Sciatic nerve (tissue), 2 donors: ENCODE results near the gene HNRNPAB. TPM values are rescaled to one million over a fixed set of nuclear protein-coding genes. Genes with fewer than 3 reads are reported as not detected.

Source experiments
- ATAC-seq: fragments of 200-7000 bp; cut with Tn5 transposase; one replicate; pipeline ENCODE4 v1.9.1; 2020; ENCODE audit warnings: mild to moderate bottlenecking, moderate library complexity
- DNase-seq: peaks from one replicate; pipeline ENCODE4 v3.0.0-alpha.2; 2020; ENCODE audit warnings: low spot score
- intact Hi-C: fragments of 100-400 bp; cut with DNase I; formaldehyde crosslinking; loops from one replicate; pipeline ENCODE4 v1.14.2; 2022
- total RNA-seq: library from RNA; stranded (reverse); fragmentation: NEBNext Ultra II Directional; extraction: Animal tissue kit (Norgen Biotek cat#: 25700); gene quantifications from one replicate; pipeline ENCODE4 v1.2.1, GENCODE V29; 2021
- donor health status: DM: no; HTN: no; CAD: no.
- donor health status: DM: no; HTN: no; CAD: no.

HNRNPAB gene
- total RNA-seq, 1 donor from 2014 or later = 88.0 TPM

- intact Hi-C loops = no loop called here
- DNase-seq (no peak), ATAC-seq (no peak)
Observed at GRCh38 chr5:178209334-178210072, 5.2 kb downstream of the HNRNPAB start.

GRCh38 chr5:178210073-178210535 lies 5.8 kb downstream of the HNRNPAB start:
- DNase-seq (no peak), ATAC-seq (no peak)
- intact Hi-C loops = no loop called here

- intact Hi-C loops = no loop called here
- no peak for DNase-seq
- ATAC-seq = no peak
Observed at GRCh38 chr5:178210686-178211085, 6.4 kb downstream of the HNRNPAB start.

- DNase-seq (no peak), ATAC-seq (no peak)
- intact Hi-C loops = no loop called here
Observed at GRCh38 chr5:178211095-178212048, 7.0 kb downstream of the HNRNPAB start.

GRCh38 chr5:178212241-178213002 lies 8.1 kb downstream of the HNRNPAB start:
- ATAC-seq (no peak), DNase-seq (no peak)
- intact Hi-C loops = no loop called here

- intact Hi-C loops = no loop called here
- DNase-seq (no peak), ATAC-seq (no peak)
Observed at GRCh38 chr5:178213003-178213461, 8.7 kb downstream of the HNRNPAB start.

GRCh38 chr5:178213748-178214151 lies 9.4 kb downstream of the HNRNPAB start:
- ATAC-seq = no peak
- DNase-seq = no peak
- intact Hi-C loops = no loop called here

- DNase-seq (no peak), ATAC-seq (no peak)
- intact Hi-C loops = no loop called here
Observed at GRCh38 chr5:178214160-178214803, 9.9 kb downstream of the HNRNPAB start.

GRCh38 chr5:178215280-178216002 lies 11.1 kb downstream of the HNRNPAB start:
- ATAC-seq (no peak), DNase-seq (no peak)
- intact Hi-C loops = no loop called here

- intact Hi-C loops = no loop called here
- DNase-seq = no peak
- ATAC-seq = no peak
Observed at GRCh38 chr5:178216088-178216534, 11.8 kb downstream of the HNRNPAB start.

- intact Hi-C loops = no loop called here
- no peak for DNase-seq
- no peak for ATAC-seq
Observed at GRCh38 chr5:178216779-178217178, 12.4 kb downstream of the HNRNPAB start.

GRCh38 chr5:178218237-178218776 lies 14.0 kb downstream of the HNRNPAB start:
- no peak for DNase-seq
- intact Hi-C loops = no loop called here
- ATAC-seq = no peak

- intact Hi-C loops = no loop called here
- ATAC-seq (no peak), DNase-seq (no peak)
Observed at GRCh38 chr5:178218827-178219226, 14.5 kb downstream of the HNRNPAB start.

GRCh38 chr5:178221282-178221681 lies 16.9 kb downstream of the HNRNPAB start:
- ATAC-seq = no peak
- intact Hi-C loops = no loop called here

GRCh38 chr5:178221853-178222252 lies 17.5 kb downstream of the HNRNPAB start:
- no peak for DNase-seq
- intact Hi-C loops = no loop called here
- no peak for ATAC-seq

More at GRCh38 chr5:178221282-178221681, 16.9 kb downstream of the HNRNPAB start:
- DNase-seq = no peak

GRCh38 chr5:178222292-178222691 lies 18.0 kb downstream of the HNRNPAB start:
- intact Hi-C loops = no loop called here
- DNase-seq (no peak), ATAC-seq (no peak)

- intact Hi-C loops = no loop called here
- no peak for ATAC-seq
- DNase-seq = no peak
Observed at GRCh38 chr5:178223196-178223773, 19.0 kb downstream of the HNRNPAB start.
